Upper lobe of left lung (tissue), 6 donors: Measurements from ENCODE around the gene MYO9A. TPM values are rescaled to one million over a fixed set of nuclear protein-coding genes. Genes with fewer than 3 reads are reported as not detected.

Source experiments
- ATAC-seq, 2 donors: fragments of 200-7000 bp; cut with Tn5 transposase; one replicate each; pipeline ENCODE4 v1.9.1; 2022; ENCODE audit warnings: mild to moderate bottlenecking in 2 of 2, moderate library complexity in 2 of 2; ENCODE audit not compliant: low FRiP score in 2 of 2
- DNase-seq, 2 donors: peaks; one replicate each; pipeline ENCODE4 v3.0.0-alpha.2; 2019 to 2020
- H3K27ac ChIP-seq, 4 donors: fragments of 200-600 bp; sonication (generic); one replicate each; pipeline ENCODE4 v1.5.1; 2016 to 2019
- H3K27me3 ChIP-seq, 4 donors: fragments of 200-600 bp; sonication (generic); one replicate each; pipeline ENCODE4 v1.5.1; 2017 to 2019
- H3K36me3 ChIP-seq, 4 donors: fragments of 200-600 bp; sonication (generic); one replicate each; pipeline ENCODE4 v1.5.1; 2016 to 2019
- H3K4me1 ChIP-seq, 4 donors: fragments of 200-600 bp; sonication (generic); one replicate each; pipeline ENCODE4 v1.5.1; 2018 to 2019
- H3K4me3 ChIP-seq, 4 donors: fragments of 200-600 bp; sonication (generic); one replicate each; pipeline ENCODE4 v1.5.1; 2017 to 2019; ENCODE audit warnings: mild to moderate bottlenecking in 2 of 4, moderate library complexity in 1 of 4
- H3K9me3 ChIP-seq, 4 donors: fragments of 200-600 bp; sonication (generic); one replicate each; pipeline ENCODE4 v1.5.1; 2018 to 2019
- CTCF ChIP-seq, 6 experiments: fragments of 450-650 bp in 4 of 6; fragments of 200-600 bp in 2 of 6; sonication (generic) in 2 of 6; IDR thresholded peaks; one replicate each; pipeline ENCODE4 v1.5.1; 2016 to 2019; ENCODE audit warnings: antibody characterized with exemption in 6 of 6
- EP300 ChIP-seq, 4 donors: sonication (generic); formaldehyde crosslinking; IDR thresholded peaks; one replicate each; pipeline ENCODE4 v1.5.1; 2017; ENCODE audit warnings: antibody characterized with exemption in 4 of 4, control low read depth in 2 of 4
- POLR2A ChIP-seq, 4 donors: fragments of 450-650 bp; IDR thresholded peaks; one replicate each; pipeline ENCODE4 v1.5.1; 2016 to 2017; ENCODE audit warnings: antibody characterized with exemption in 4 of 4, mild to moderate bottlenecking in 2 of 4
- POLR2AphosphoS5 ChIP-seq, 2 donors: sonication (generic); formaldehyde crosslinking; IDR thresholded peaks; one replicate each; pipeline ENCODE4 v1.5.1; 2017; ENCODE audit warnings: antibody characterized with exemption in 2 of 2
- WGBS, 2 donors: methylation state at CpG; one replicate each; pipeline ENCODE4 v1.1.5; 2017 to 2018; 5-methylcytosine and 5-hydroxymethylcytosine counted together
- total RNA-seq, 6 donors: library from RNA; depleted of rRNA in 4 of 6; stranded (reverse); fragments of >200 nt in 4 of 6; gene quantifications; one replicate each; pipeline versions ENCODE4 v1.1.0 to v1.2.1, GENCODE V29; 2016 to 2021
- donor health status: DM: no; HTN: no; CAD: no; lungs with moderate emphysema.
- donor health status: DM: no; HTN: yes; CAD: no; lungs with severe emphysema.

The MYO9A gene
- total RNA-seq, 6 donors from 2014 or later = 53.2 to 143 (median 76.5) TPM

GRCh38 chr15:72113347-72114031 is 4.5 kb downstream of the MYO9A start:
- DNase-seq (no peak), ATAC-seq (no peak)
- no peaks in the 10 kb centered on the region for H3K36me3 ChIP-seq
- peaks cover 13 to 19% (median 17%) of the 10 kb centered on the region in 4 donors for H3K4me1 ChIP-seq
- WGBS, 2 donors = 76 to 78% methylated on average over 4 of the region's 4 CpGs
- no peak overlapping the region for H3K4me3 ChIP-seq
- H3K27me3 ChIP-seq = no peaks in the 10 kb centered on the region
- peak overlapping the region in 3 of 4 donors; percentile 10 to 21 (median 11) for H3K27ac ChIP-seq
- TF ChIP-seq POLR2A (IDR thresholded peaks at IDR 0.05) (no peak), CTCF (IDR thresholded peaks at IDR 0.05) (no peak), EP300 (IDR thresholded peaks at IDR 0.05) (no peak), POLR2AphosphoS5 (IDR thresholded peaks at IDR 0.05) (no peak)
- H3K9me3 ChIP-seq = no peaks in the 10 kb centered on the region

- Histone ChIP-seq H3K9me3 (no peaks in the 10 kb centered on the region), H3K4me3 (no peak overlapping the region), H3K27me3 (no peaks in the 10 kb centered on the region), H3K4me1 (peaks cover 13 to 19% (median 17%) of the 10 kb centered on the region in 4 donors), H3K36me3 (no peaks in the 10 kb centered on the region), H3K27ac (no peak overlapping the region)
- TF ChIP-seq POLR2AphosphoS5 (IDR thresholded peaks at IDR 0.05) = no peak
- no peak for TF ChIP-seq CTCF (IDR thresholded peaks at IDR 0.05)
- no peak for TF ChIP-seq EP300 (IDR thresholded peaks at IDR 0.05)
- no peak for TF ChIP-seq POLR2A (IDR thresholded peaks at IDR 0.05)
- DNase-seq (no peak), ATAC-seq (no peak)
Measured at GRCh38 chr15:72112805-72113204, 5.1 kb downstream of the MYO9A start.

GRCh38 chr15:72112116-72112515 is 5.8 kb downstream of the MYO9A start:
- Histone ChIP-seq H3K4me3 (no peak overlapping the region), H3K9me3 (no peaks in the 10 kb centered on the region), H3K4me1 (peaks cover 13 to 20% (median 18%) of the 10 kb centered on the region in 4 donors), H3K27me3 (no peaks in the 10 kb centered on the region), H3K27ac (no peak overlapping the region), H3K36me3 (no peaks in the 10 kb centered on the region)
- no peak for ATAC-seq
- TF ChIP-seq EP300 (IDR thresholded peaks at IDR 0.05) = no peak
- no peak for TF ChIP-seq POLR2AphosphoS5 (IDR thresholded peaks at IDR 0.05)
- TF ChIP-seq CTCF (IDR thresholded peaks at IDR 0.05) = no peak
- 60 to 62% methylated on average over 2 of the region's 2 CpGs for WGBS, 2 donors
- DNase-seq = no peak

- 89 to 91% methylated on average over 3 of the region's 3 CpGs for WGBS, 2 donors
- DNase-seq (no peak), ATAC-seq (no peak)
- Histone ChIP-seq H3K9me3 (no peaks in the 10 kb centered on the region), H3K27me3 (no peaks in the 10 kb centered on the region), H3K27ac (no peak overlapping the region), H3K4me1 (peaks cover 7 to 17% (median 10%) of the 10 kb centered on the region in 4 donors), H3K36me3 (no peaks in the 10 kb centered on the region), H3K4me3 (no peak overlapping the region)
- no peak for TF ChIP-seq POLR2A (IDR thresholded peaks at IDR 0.05)
- no peak for TF ChIP-seq POLR2AphosphoS5 (IDR thresholded peaks at IDR 0.05)
- no peak for TF ChIP-seq EP300 (IDR thresholded peaks at IDR 0.05)
- TF ChIP-seq CTCF (IDR thresholded peaks at IDR 0.05) = no peak
Measured at GRCh38 chr15:72110355-72110754, 7.6 kb downstream of the MYO9A start.

GRCh38 chr15:72106068-72106467 is 11.9 kb downstream of the MYO9A start:
- 96% methylated on average over 2 of the region's 2 CpGs for WGBS, 2 donors
- Histone ChIP-seq H3K4me1 (peaks cover 6 to 18% (median 14%) of the 10 kb centered on the region in 4 donors), H3K27me3 (no peaks in the 10 kb centered on the region), H3K4me3 (no peak overlapping the region), H3K9me3 (no peaks in the 10 kb centered on the region), H3K27ac (no peak overlapping the region), H3K36me3 (no peaks in the 10 kb centered on the region)
- no peak for ATAC-seq
- no peak for TF ChIP-seq POLR2A (IDR thresholded peaks at IDR 0.05)
- TF ChIP-seq EP300 (IDR thresholded peaks at IDR 0.05) = no peak
- TF ChIP-seq POLR2AphosphoS5 (IDR thresholded peaks at IDR 0.05) = no peak
- TF ChIP-seq CTCF (IDR thresholded peaks at IDR 0.05) = no peak
- DNase-seq = no peak
